Common myeloid progenitor, CD34-positive (primary cell): ENCODE data around the gene KRT83.
A peak's percentile ranks its signal among the peaks of the same experiment; 100 is the strongest.

Source experiments
- CTCF ChIA-PET: fragments of 350-600 bp; sonication (Branson Sonifier 250); formaldehyde crosslinking; loops from one replicate; lab custom pipeline; 2021; ENCODE audit warnings: antibody characterized with exemption; lab: Charles Lee
- POLR2A ChIA-PET: fragments of 350-600 bp; sonication (Branson Sonifier 250); formaldehyde crosslinking; loops from one replicate; lab custom pipeline; 2021; ENCODE audit warnings: antibody characterized with exemption; lab: Charles Lee
- DNase-seq, 3 donors: peaks; one replicate each; pipeline versions ENCODE4 v3.0.0 to v3.0.0-alpha.2; 2013
- H3K27ac ChIP-seq, 2 experiments: 1 replicate in 1 of 2; 2 replicates in 1 of 2; pipeline ENCODE4 v1.7.0; 2013; ENCODE audit warnings: inconsistent platforms in 2 of 2, low read length in 2 of 2, mild to moderate bottlenecking in 2 of 2, low read depth in 1 of 2, moderate library complexity in 1 of 2; ENCODE audit not compliant: severe bottlenecking in 2 of 2, insufficient read depth in 1 of 2, poor library complexity in 1 of 2
- H3K27me3 ChIP-seq, 5 experiments: replicated peaks in 2 of 5; 1 replicate in 3 of 5; 2 replicates in 2 of 5; pipeline versions ENCODE4 v1.6.1 to v1.7.0; 2013; ENCODE audit warnings: low read length in 4 of 5, mild to moderate bottlenecking in 2 of 5, moderate library complexity in 2 of 5, inconsistent platforms in 1 of 5; ENCODE audit not compliant: insufficient read depth in 5 of 5, control insufficient read depth in 4 of 5
- H3K36me3 ChIP-seq, 4 experiments: 1 replicate in 2 of 4; 2 replicates in 2 of 4; pipeline versions ENCODE4 v1.6.1 to v1.7.0; 2013; ENCODE audit warnings: low read length in 3 of 4, control low read depth in 1 of 4, mild to moderate bottlenecking in 1 of 4; ENCODE audit not compliant: control insufficient read depth in 4 of 4, insufficient read depth in 4 of 4
- H3K4me1 ChIP-seq, 4 experiments: 1 replicate in 3 of 4; 2 replicates in 1 of 4; pipeline versions ENCODE4 v1.6.1 to v1.7.1; 2013; ENCODE audit warnings: low read length in 3 of 4, mild to moderate bottlenecking in 3 of 4, control low read depth in 1 of 4, inconsistent platforms in 1 of 4, moderate library complexity in 1 of 4; ENCODE audit not compliant: control insufficient read depth in 4 of 4, insufficient read depth in 4 of 4; ENCODE audit errors: control extremely low read depth in 1 of 4
- H3K4me3 ChIP-seq, 7 experiments: 1 replicate in 4 of 7; 2 replicates in 3 of 7; pipeline versions ENCODE4 v1.5.1 to v1.7.0; 2013; ENCODE audit warnings: mild to moderate bottlenecking in 7 of 7, low read length in 6 of 7, moderate library complexity in 6 of 7, inconsistent platforms in 2 of 7, low read depth in 2 of 7, control low read depth in 1 of 7; ENCODE audit not compliant: insufficient read depth in 4 of 7, control insufficient read depth in 1 of 7; ENCODE audit errors: extremely low read depth in 1 of 7
- H3K9me3 ChIP-seq, 5 experiments: 1 replicate in 4 of 5; 2 replicates in 1 of 5; pipeline versions ENCODE4 v1.6.1 to v1.7.1; 2013; ENCODE audit warnings: low read length in 4 of 5, mild to moderate bottlenecking in 2 of 5, inconsistent platforms in 1 of 5, low read depth in 1 of 5, moderate library complexity in 1 of 5; ENCODE audit not compliant: control insufficient read depth in 4 of 5, insufficient read depth in 2 of 5; ENCODE audit errors: control extremely low read depth in 1 of 5
- WGBS: methylation state at CpG from one replicate; pipeline ENCODE4 v1.1.5; 2013; ENCODE audit not compliant: insufficient coverage; 5-methylcytosine and 5-hydroxymethylcytosine counted together

The KRT83 gene

DNA sequence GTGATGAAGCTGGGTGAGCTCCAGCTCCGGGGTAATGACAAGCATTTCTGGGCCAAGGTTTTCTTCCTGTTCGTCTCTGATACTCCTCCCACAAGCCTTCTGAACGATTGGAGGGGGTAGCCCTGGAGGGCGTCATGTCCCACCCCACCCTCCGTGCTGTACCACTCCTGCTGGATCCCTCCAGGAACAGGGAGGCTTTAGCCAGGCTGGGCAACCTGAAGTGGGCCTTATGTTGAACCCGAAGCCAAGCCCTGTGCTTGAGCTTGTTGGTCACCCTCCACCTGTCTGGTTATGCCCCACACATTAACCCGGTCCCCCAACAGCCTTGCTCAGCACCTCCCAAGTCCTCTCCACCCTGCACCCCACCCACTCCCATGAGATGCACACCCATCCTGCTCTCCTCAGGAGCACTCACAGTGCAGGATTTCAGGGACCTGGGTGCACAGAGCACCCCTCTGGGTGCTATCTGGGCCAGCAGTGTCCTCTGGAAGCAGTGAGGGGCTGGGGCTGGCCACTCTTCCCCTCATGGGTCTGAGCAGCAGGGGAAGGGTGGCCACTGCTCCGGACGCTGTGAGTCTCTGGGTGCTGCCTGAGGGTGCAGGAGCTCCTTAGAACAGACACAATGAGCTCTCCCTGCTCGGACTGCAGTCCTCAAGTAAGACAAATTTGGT is 6.8 kb upstream of the KRT83 start:
- CTCF ChIA-PET, result interaction anchor here (0.9 to 12.8 kb wide), 36 partner anchors 9 to 552 kb away, joined by 3 to 151 read pairs (median 5); no protein-coding TSS in a partner anchor
- no peaks in the 10 kb centered on the region for H3K9me3 ChIP-seq
- POLR2A ChIA-PET, result interaction anchor here (0.8 to 1.4 kb wide), 3 partner anchors 11 to 171 kb away, joined by 3 read pairs; no protein-coding TSS in a partner anchor
- H3K27me3 ChIP-seq, result peaks cover 0 to 3% (median 2%) of the 10 kb centered on the region in 5 experiments
- H3K36me3 ChIP-seq, result no peaks in the 10 kb centered on the region
- 73% methylated on average over 10 of the region's 10 CpGs for WGBS
- H3K4me3 ChIP-seq, result no peak overlapping the region
- H3K4me1 ChIP-seq, result no peaks in the 10 kb centered on the region
- DNase-seq, result no peak
- no peak overlapping the region for H3K27ac ChIP-seq

DNA sequence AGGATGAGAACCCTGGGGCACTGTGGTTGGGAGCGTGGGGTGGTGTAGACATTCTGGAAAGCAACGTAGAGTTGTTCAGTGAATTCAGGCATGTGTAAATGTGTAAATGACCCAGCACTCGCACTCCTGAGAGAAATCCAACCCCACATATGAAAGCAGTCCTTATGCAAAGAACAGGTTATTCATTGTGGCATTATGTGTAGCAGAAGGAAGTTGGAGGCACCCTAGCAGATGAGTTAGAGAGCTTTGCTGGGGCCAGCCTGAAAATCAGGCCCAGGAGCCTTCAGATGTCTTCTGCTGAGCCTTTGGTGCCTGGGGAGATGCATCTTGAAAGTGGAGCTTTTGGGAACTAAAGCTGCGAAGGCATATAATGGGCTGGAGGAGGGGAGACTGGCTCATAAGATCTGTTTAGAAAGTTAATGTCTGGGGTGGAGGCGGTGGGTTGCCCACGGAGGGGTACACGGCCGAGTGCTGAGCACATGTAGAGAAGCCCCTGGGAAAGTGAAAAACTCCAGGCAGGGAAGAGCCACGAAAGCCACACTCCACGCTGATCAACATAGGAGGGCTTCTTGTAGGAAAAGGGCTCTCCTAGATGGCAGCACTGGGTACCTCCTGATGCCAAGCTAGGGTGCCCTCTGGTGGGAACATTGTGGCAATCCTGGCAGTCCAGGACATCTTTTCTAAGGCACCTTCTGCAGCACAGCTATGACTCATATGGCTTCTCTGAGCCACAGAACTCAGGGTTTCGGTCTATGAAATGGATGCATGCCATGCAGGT is 6.0 kb upstream of the KRT83 start:
- Histone ChIP-seq H3K27ac (no peak overlapping the region), H3K27me3 (peaks cover 0 to 9% (median 3%) of the 10 kb centered on the region in 5 experiments), H3K4me1 (no peaks in the 10 kb centered on the region), H3K9me3 (no peaks in the 10 kb centered on the region), H3K36me3 (no peaks in the 10 kb centered on the region), H3K4me3 (no peak overlapping the region)
- peak; percentile 91 to 95 (median 94) for DNase-seq
- CTCF ChIA-PET, result interaction anchor here (0.7 to 12.8 kb wide), 35 partner anchors 9 to 553 kb away, joined by 3 to 151 read pairs (median 6); no protein-coding TSS in a partner anchor
- 60% methylated on average over 9 of the region's 11 CpGs for WGBS
- POLR2A ChIA-PET, result interaction anchor here (0.8 to 1.4 kb wide), 3 partner anchors 12 to 170 kb away, joined by 3 read pairs; no protein-coding TSS in a partner anchor

DNA sequence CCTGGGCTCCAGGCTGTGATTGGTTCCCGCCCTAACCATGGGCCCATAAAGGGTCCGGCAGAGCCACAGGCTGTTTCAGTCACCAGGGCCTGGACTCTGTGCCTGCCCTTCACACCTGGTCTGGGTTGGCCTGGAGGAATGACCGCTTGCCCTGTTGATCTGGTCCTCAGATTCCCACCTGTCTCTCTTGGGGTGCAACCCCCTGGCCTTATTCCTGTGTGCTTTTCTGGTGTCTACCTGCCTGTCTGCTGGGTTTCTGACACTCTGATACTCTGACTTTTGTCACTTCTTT is 2.9 kb upstream of the KRT83 start:
- 92% methylated on average over 3 of the region's 3 CpGs for WGBS
- ChIA-PET POLR2A (no interaction called here), CTCF (interaction anchor here (1.0 to 12.8 kb wide), 6 partner anchors 15 to 87 kb away, joined by 3 to 151 read pairs (median 4); no protein-coding TSS in a partner anchor)
- no peaks in the 10 kb centered on the region for H3K36me3 ChIP-seq
- H3K4me3 ChIP-seq, result no peak overlapping the region
- H3K27ac ChIP-seq, result no peak overlapping the region
- DNase-seq, result no peak
- H3K9me3 ChIP-seq, result no peaks in the 10 kb centered on the region
- peaks cover 2 to 33% (median 11%) of the 10 kb centered on the region in 5 experiments for H3K27me3 ChIP-seq
- H3K4me1 ChIP-seq, result no peaks in the 10 kb centered on the region

DNA sequence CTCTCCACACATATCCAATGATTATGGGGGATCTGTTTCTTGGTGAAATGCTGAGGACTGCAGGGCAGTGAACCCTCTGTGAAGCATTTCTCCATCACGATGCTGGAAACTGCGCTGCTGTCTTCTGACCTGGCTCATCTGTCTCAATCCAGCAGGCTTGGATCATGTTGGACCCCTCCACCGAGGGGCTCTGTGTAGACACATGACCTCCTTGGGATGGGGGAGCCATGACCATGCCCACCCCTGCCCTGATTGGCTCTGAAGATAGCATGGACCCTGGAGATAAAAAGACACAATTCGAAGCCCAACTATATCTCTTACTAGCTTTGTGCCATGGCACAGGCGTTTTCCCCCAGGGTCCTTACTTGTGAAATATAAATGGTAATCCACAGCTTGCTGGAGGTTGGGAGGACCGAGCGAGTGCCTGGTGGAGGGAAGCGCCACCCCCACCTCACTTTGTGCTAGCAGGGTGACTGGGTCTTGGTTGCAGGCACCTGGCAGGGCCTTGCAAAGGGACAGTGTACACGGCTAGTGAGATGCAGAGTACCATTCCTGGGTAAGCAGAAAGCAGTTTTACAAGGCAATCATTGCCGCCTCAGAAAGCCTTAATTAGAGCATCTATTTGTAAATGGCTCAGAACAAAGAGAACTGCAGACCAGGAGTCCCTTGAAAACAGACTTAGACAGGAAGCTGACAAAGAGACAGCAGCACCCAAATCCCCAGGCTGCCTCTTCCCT is 2.4 kb upstream of the KRT83 start:
- no peaks in the 10 kb centered on the region for H3K36me3 ChIP-seq
- no peaks in the 10 kb centered on the region for H3K4me1 ChIP-seq
- no peak for DNase-seq
- WGBS, result 95% methylated on average over 10 of the region's 10 CpGs
- H3K4me3 ChIP-seq, result no peak overlapping the region
- CTCF ChIA-PET, result interaction anchor here (1.0 to 12.8 kb wide), 2 partner anchors 15 to 53 kb away, joined by 3 to 151 read pairs; no protein-coding TSS in a partner anchor
- POLR2A ChIA-PET, result no interaction called here
- H3K27ac ChIP-seq, result no peak overlapping the region
- H3K9me3 ChIP-seq, result no peaks in the 10 kb centered on the region
- peaks cover 2 to 38% (median 12%) of the 10 kb centered on the region in 5 experiments for H3K27me3 ChIP-seq

DNA sequence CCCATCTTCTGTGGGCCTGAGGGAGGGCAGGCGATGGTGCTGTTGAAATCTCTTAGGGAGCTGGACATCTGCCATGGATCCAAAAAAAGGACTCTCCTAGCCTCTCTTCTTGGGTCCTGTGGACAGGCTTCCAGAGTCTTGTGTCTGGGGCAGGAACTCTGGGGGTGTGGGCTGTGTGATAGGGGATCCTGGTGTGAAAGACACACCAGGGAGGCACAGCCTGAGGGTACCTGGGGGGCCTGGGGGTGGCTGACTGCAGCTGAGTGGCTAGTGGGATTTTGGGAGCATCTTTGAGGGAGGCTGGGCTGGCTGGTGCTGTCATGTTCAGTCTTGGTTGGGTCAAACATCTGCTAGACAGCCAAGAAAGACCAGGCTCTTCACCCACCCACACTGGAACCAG is 1.8 kb upstream of the KRT83 start:
- CTCF ChIA-PET, result interaction anchor here (1.0 to 12.8 kb wide), 3 partner anchors 14 to 56 kb away, joined by 3 to 151 read pairs (median 4); no protein-coding TSS in a partner anchor
- Histone ChIP-seq H3K9me3 (no peaks in the 10 kb centered on the region), H3K27me3 (peaks cover 2 to 39% (median 12%) of the 10 kb centered on the region in 5 experiments), H3K27ac (no peak overlapping the region), H3K4me3 (no peak overlapping the region), H3K4me1 (no peaks in the 10 kb centered on the region), H3K36me3 (no peaks in the 10 kb centered on the region)
- POLR2A ChIA-PET, result no interaction called here
- no peak for DNase-seq
- no CpG with 5 or more reads among the region's 1 CpG for WGBS

DNA sequence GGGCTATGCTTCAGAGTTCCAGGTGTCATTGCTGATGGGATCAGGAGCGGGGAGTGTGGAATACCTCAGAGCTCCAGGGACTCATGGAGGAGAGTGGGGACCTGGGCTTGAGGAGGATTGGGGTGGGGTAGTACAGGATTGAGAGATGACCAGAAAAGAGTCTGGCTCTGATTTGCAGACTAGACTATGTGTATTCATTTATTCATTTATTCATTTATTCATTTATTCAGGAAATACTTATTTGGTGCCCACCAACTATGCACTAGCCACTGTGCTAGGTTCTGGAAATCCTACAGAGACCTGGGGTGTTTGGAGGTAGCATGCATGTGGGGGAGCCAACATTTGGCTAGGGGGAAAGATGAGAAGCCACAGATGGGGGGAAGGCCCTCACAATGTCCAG is 871 bp upstream of the KRT83 start:
- ChIA-PET CTCF (interaction anchor here (0.7 to 12.8 kb wide), 5 partner anchors 10 to 549 kb away, joined by 3 to 151 read pairs (median 3); no protein-coding TSS in a partner anchor), POLR2A (interaction anchor here (0.7 kb wide), 1 partner anchor 100 kb away, joined by 3 read pairs; no protein-coding TSS in a partner anchor)
- no peak for DNase-seq
- 100% methylated on average over 1 of the region's 1 CpG for WGBS
- Histone ChIP-seq H3K36me3 (no peaks in the 10 kb centered on the region), H3K9me3 (no peaks in the 10 kb centered on the region), H3K4me3 (no peak overlapping the region), H3K4me1 (no peaks in the 10 kb centered on the region), H3K27me3 (peaks cover 2 to 39% (median 15%) of the 10 kb centered on the region in 5 experiments), H3K27ac (no peak overlapping the region)
